Parathyroid adenoma (tissue), 2 donors: ENCODE measurements around the gene TSNAX.

Experiments used
- H2AFZ ChIP-seq: fragments of 300-600 bp; sonication (generic); one replicate; pipeline ENCODE4 v1.7.0; 2017; ENCODE audit warnings: antibody characterized with exemption, mild to moderate bottlenecking
- H3K27ac ChIP-seq: fragments of 300-600 bp; sonication (generic); one replicate; pipeline ENCODE4 v1.7.0; 2017
- H3K27me3 ChIP-seq: fragments of 300-600 bp; sonication (generic); one replicate; pipeline ENCODE4 v1.7.0; 2017; ENCODE audit warnings: low read length; ENCODE audit not compliant: control insufficient read depth, insufficient read depth
- H3K36me3 ChIP-seq: fragments of 300-600 bp; sonication (generic); one replicate; pipeline ENCODE4 v1.7.0; 2017; ENCODE audit warnings: low read length; ENCODE audit not compliant: control insufficient read depth, insufficient read depth
- H3K4me1 ChIP-seq: fragments of 300-600 bp; sonication (generic); one replicate; pipeline ENCODE4 v1.7.0; 2017; ENCODE audit warnings: control low read depth
- H3K4me2 ChIP-seq: fragments of 300-600 bp; sonication (generic); one replicate; pipeline ENCODE4 v1.7.0; 2017; ENCODE audit warnings: low read length
- H3K4me3 ChIP-seq: fragments of 300-600 bp; sonication (generic); one replicate; pipeline ENCODE4 v1.7.0; 2017; ENCODE audit warnings: low read depth, low read length
- H3K79me2 ChIP-seq: fragments of 300-600 bp; sonication (generic); one replicate; pipeline ENCODE4 v1.7.0; 2017; ENCODE audit warnings: control low read depth
- H3K9ac ChIP-seq: fragments of 300-600 bp; sonication (generic); one replicate; pipeline ENCODE4 v1.7.0; 2017; ENCODE audit warnings: mild to moderate bottlenecking
- H3K9me3 ChIP-seq: fragments of 300-600 bp; sonication (generic); one replicate; pipeline ENCODE4 v1.7.0; 2017; ENCODE audit warnings: low read length; ENCODE audit not compliant: control insufficient read depth
- TF ChIP-seq, protein P1 (sequence below): fragments of 300-600 bp; sonication (generic); IDR thresholded peaks from one replicate; pipeline ENCODE4 v1.7.0; 2017; ENCODE audit warnings: antibody characterized with exemption, mild to moderate bottlenecking
- donor health status: primary hyperparathyroidism.

Gene TSNAX

GRCh38 chr1:231528172-231529029 lies at the start of gene TSNAX:
TSS of gene TSNAX (plus strand) at chr1:231528669. CDS start at chr1:231528811, 142 bp downstream.
- Histone ChIP-seq H3K9me3 (no peaks in the 10 kb centered on the region), H3K36me3 (no peaks in the 10 kb centered on the region), H3K4me1 (no peaks in the 10 kb centered on the region), H3K4me3 (peak within 1 kb of the TSS; percentile 84), H3K79me2 (peaks cover 6% of the 10 kb centered on the region), H2AFZ (peak within 1 kb of the TSS; percentile 81), H3K27ac (peak within 1 kb of the TSS; percentile 95), H3K27me3 (no peaks in the 10 kb centered on the region), H3K9ac (peak within 1 kb of the TSS; percentile 73), H3K4me2 (peak within 1 kb of the TSS; percentile 65)
- TF ChIP-seq, protein P1, sequence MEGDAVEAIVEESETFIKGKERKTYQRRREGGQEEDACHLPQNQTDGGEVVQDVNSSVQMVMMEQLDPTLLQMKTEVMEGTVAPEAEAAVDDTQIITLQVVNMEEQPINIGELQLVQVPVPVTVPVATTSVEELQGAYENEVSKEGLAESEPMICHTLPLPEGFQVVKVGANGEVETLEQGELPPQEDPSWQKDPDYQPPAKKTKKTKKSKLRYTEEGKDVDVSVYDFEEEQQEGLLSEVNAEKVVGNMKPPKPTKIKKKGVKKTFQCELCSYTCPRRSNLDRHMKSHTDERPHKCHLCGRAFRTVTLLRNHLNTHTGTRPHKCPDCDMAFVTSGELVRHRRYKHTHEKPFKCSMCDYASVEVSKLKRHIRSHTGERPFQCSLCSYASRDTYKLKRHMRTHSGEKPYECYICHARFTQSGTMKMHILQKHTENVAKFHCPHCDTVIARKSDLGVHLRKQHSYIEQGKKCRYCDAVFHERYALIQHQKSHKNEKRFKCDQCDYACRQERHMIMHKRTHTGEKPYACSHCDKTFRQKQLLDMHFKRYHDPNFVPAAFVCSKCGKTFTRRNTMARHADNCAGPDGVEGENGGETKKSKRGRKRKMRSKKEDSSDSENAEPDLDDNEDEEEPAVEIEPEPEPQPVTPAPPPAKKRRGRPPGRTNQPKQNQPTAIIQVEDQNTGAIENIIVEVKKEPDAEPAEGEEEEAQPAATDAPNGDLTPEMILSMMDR = no peak

DNA sequence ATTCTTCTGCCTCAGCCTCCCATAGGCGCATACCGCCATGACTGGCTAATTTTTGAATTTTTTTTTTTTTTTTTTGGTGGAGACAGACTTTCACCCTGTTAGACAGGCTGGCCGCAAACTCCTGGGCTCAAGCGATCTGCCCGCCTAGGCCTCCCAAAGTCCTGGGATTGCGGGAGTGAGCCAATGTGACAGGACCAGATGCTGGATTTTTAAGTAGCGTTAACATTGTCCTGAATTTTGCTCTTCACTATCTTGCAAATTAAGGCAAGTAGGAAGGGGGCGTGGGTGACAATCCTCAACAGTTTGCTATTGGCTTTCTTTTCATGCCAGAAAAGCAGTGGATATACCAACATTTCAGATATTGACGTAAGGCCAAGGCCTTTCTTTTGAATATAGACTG lies 49.7 kb upstream of the TSNAX start:
- Histone ChIP-seq H3K27ac (no peak overlapping the region), H3K9ac (no peak overlapping the region), H2AFZ (no peak overlapping the region), H3K4me1 (no peaks in the 10 kb centered on the region), H3K4me2 (no peak overlapping the region), H3K27me3 (no peaks in the 10 kb centered on the region), H3K36me3 (no peaks in the 10 kb centered on the region), H3K79me2 (no peaks in the 10 kb centered on the region), H3K9me3 (no peaks in the 10 kb centered on the region), H3K4me3 (no peak overlapping the region)
- TF ChIP-seq, protein P1 = no peak

GRCh38 chr1:231480008-231480407 lies 48.5 kb upstream of the TSNAX start:
- Histone ChIP-seq H3K4me2 (no peak overlapping the region), H3K9me3 (no peaks in the 10 kb centered on the region), H3K27ac (no peak overlapping the region), H3K4me1 (no peaks in the 10 kb centered on the region), H3K27me3 (no peaks in the 10 kb centered on the region), H3K36me3 (no peaks in the 10 kb centered on the region), H2AFZ (no peak overlapping the region), H3K79me2 (no peaks in the 10 kb centered on the region), H3K4me3 (no peak overlapping the region), H3K9ac (no peak overlapping the region)
- TF ChIP-seq, protein P1 = no peak

- no peak overlapping the region for H3K9ac ChIP-seq
- no peaks in the 10 kb centered on the region for H3K9me3 ChIP-seq
- H3K4me2 ChIP-seq = no peak overlapping the region
- no peaks in the 10 kb centered on the region for H3K4me1 ChIP-seq
- H3K27me3 ChIP-seq = no peaks in the 10 kb centered on the region
- H3K4me3 ChIP-seq = no peak overlapping the region
- no peaks in the 10 kb centered on the region for H3K36me3 ChIP-seq
- H3K79me2 ChIP-seq = no peaks in the 10 kb centered on the region
- no peak overlapping the region for H2AFZ ChIP-seq
- TF ChIP-seq, protein P1 = no peak
- no peak overlapping the region for H3K27ac ChIP-seq
Observed at GRCh38 chr1:231481289-231481688, 47.2 kb upstream of the TSNAX start.
